GM19372 (cell line): ENCODE data around the gene INAFM2.

Experiments used
- ATAC-seq: cut with Tn5 transposase; IDR thresholded peaks from one replicate; pipeline ENCODE4 v1.9.1; 2021; ENCODE audit warnings: mild to moderate bottlenecking, low read depth, moderate library complexity; ENCODE audit not compliant: unreplicated experiment

The INAFM2 gene

DNA sequence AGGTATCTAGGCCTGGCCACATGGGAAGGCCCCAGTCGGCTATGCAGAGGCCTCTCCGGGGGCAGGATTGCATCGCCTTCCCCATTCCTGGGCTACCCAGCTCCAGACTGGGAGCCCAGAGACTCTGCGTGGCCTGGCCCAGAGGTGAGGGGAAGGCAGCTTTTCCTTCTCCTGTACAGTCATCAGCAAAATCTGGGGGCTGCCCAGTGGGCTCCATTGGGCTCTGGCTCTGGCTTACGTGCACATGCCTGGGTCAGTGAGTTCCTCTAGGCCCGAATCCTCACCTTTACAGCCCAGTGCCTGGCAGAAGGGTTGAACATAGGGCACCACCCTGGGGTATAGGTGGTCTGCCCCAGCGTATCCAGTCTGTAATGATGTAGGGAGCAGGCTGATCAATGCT, 36.7 kb upstream of the INAFM2 start:
- no peak for ATAC-seq

DNA sequence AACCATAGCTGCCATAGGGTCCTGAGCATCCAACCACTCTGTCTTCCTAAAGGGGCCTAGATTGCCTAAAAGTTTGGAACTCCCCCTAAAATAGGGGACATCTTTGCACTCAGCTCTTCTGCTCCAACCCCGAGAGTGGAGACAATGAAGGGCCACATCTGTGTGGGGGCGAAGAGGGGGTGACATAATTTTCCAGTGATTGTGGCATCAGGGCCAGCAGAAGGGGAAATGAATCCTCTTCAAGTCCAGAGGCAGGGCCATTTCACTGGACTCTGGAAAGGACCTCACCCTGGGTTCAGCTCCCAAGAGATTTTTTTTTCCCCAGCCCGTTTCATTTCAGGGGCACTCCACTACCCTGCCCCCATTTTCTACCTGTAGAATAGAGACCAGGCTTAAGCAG, 36.0 kb upstream of the INAFM2 start:
- ATAC-seq, result no peak

DNA sequence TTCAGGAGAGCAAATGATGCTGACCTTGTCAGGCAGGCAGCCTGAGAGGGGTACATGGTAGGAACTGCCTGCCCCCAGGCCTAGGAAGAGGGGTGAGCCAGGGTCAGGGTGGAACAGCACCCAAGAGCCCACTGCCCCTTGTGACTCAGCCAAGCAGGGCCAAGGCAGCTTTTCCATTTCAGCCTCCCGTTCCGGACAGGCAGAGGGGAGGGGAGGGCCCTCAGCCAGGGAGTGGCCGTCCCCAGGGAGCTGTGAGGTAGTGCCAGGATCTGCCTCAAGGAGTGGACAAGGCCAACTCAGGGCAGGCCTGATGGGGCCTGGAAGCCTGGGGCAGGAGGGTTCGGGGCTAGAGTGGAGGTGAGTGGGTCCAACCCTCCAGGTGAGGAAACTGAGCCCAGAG, 35.5 kb upstream of the INAFM2 start:
- ATAC-seq, result no peak

DNA sequence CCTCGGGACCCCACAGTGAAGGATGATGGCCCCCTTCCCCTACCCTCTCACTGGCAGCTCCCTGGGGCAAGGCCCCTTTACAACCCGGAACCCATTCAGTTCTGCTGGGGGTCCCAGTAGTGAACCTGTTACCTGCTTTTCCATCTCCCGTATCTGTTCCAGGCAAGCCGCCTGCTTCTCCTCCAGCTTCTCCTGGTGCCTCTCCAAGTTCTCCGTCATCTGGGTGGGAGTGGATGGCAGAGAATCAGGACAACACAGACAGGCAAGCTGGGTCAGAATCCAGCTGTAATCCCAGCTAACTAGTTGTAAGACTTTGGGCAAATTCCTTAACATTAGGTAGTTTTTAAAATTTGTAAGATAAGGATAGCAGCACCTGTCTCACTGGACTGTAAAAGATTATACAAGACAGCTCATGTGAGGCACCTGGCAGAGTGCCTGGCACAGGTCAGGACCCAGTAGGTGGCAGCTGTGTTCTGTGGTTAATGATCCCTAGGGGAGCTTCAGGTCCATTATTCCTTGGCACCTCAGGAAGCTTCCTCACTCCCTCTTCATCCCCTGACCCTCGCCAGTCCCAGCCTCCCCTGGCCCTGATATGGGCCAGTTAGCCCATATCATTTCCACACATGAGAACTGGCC, 34.2 kb upstream of the INAFM2 start:
- ATAC-seq, result no peak

DNA sequence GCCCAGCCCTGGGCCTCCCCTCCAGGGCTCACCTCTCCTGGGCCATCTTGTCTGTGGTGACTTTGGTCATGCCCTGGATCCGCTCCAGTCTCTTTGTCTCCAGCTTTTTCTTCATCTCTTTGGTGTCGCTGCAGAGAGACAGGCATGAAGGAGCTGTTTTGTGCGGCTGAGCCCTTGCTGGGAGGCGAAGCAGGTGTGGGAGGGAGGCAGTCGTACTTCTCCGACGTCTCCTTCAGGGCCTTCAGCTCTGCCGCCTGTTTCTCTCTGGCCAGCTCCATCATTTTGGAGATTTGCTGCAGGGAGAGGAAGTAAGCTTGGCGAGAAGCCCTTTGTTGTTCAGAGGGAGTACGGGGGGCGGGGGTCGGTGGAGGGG, 33.0 kb upstream of the INAFM2 start:
- ATAC-seq, result no peak

DNA sequence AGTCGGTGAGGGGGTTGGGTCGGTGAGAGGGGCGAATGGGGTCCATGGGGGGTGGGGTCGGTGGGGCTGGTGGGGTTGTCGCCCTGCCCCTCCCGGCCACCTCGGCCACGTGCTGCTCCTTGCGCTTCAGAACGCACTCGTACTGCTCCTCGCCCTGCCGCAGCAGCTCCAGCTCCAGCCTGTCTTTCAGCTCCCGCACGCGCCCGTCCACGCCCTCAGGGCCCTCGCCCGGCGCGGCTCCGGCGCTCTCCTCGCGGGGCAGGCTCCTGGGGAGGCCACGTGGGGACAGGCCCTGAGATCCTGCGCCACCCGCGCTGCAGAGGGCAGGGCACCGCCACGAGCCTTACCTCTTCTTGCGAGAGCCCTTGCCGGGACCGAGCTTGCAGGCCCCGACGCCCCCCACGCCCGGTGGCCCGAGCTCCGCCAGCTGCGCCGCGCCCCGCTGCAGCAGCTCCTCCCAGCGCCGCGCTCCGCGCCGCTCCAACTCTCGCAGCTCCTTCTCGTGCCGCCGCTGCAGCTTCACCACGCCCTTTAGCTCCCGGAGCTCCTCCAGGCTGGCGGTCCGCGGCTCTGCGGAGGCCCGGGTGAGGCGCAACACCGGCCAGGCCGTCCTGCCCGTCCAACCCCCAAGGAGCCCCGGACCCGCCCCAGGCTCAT, 32.4 kb upstream of the INAFM2 start:
- ATAC-seq, result no peak

DNA sequence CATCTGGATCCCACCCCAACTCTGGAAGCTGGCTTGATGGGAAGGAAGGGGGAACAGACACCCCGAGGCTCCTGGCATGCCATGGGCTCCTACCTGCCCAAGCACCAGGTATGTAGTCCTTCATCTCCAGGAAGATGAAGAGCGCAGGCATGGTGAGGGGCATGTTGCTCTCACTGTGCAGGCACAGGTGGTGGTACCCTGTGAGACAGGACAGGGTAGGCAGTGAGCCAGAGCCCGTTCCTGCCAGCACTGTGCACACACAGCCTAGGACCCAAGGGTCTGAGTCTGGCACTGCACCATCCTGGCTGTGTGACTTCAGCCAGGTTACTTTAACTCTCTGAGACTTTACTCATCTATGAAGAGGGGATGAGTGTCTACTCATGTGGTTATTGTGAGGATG, 31.2 kb upstream of the INAFM2 start:
- no peak for ATAC-seq

DNA sequence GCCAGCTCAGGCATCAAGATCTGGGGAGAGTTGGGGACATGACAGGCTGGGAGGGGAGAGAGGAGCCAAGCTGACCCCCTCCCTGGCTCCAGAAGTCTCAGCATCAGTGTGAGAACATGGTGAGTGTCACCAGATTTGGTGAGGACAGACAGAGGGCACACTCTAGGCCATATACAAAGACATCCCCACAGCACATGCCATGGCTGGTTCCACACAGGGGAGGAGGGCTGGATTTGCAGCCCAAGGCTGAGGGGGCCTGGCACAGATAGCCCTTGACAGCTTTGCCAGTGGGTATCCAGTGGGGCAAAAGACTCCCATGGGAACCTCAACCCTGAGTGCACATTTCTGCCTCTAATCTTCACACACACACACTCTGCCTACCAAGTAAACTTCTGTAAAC, 30.5 kb upstream of the INAFM2 start:
- ATAC-seq, result no peak

DNA sequence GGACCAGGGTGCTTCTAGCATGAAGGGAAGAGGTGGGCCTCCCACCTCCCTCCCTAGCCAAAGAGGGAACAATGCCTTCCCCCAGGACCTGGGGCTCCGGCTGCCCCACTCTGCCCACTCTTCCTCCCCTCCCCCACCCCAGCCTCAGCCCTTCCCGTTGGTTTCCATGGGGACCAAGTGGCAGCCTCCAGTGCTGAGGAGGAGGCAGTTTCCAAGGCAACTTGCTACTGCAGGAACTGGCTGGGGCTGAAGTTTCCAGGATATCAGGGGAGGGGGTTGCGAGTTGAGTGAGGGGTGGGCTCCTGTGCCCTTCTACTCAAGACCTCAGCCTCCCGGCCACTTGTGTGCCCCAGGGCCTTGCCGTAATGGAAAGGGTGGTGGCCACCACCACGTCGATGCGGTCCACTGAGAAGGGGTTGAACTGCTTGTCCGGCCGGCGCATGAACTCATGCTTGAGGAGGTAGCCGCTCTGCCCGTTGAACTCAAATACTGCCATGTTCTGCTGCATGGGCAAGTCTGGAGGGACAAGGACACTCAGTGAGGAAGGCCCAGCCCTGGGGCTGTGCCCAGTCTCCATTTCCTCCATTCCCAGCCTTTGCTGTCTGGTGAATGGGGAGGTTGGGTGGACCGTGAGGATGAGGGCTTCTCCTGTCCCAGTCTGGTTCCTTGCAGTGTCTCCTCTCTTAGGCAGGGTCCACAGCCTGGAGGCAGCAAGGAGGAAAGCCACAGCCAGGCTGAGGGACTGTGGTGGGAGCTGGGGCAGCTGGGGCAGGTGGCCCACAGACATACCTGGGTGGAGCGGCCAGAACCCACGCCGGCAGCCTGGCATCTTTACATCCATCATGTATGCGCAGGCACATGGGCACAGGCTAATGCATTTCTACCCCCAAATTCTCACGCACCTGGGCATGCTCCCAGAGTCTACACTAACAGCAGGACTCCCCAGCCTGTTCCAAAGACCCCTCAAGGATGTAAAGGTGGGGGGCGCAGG, 29.3 kb upstream of the INAFM2 start:
- no peak for ATAC-seq

DNA sequence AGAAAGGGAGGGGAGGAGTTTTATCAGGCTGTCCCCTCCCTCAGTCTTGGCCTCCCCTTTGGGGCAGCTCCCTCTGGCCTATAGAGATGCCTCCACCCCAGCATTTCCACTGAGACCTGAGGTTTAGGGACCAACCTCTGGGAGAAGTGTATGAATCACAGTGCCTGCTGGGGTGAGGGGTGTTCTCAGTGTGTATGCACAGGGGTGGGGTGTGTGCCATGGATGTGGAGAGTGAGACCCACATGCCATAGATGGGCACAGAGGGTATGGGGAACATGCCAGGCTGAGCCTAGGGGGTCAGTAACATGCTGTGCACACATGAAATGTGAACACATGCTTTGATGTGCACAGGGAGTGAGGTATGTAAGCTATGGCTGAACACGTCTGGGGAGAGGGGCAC, 28.2 kb upstream of the INAFM2 start:
- no peak for ATAC-seq

DNA sequence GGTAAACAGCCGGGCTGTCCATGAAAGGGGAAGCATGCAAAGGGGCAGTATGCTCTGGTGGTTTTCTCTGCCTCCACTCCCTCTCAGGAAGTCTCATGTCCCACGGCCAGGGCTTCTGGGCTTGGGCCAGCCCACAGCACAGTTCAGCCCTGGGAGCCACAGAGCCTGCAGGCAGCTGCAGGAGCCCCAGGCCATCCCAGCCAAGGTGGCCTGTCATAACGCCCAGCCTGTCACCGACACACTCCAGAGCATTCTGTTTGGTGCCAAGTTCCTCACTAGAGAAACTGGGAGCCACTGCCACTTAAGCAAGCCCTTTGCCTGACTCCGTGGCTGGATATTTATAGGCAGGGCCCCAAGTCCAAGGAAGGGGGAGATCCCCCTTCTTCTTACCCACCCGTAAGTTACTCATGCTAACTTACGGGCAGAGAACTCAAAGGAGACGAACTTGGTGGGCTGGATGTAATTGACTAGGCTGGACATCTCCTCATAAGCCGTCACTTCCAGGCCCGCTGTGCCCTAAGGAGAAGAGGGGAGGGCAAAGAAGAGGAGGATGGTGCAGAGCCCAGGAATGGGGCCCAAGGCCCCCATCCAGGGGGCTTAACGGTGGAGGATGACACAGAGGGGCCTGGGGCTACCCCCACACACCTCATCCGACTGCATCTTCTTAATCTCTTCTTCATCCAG, 27.5 kb upstream of the INAFM2 start:
- ATAC-seq, result no peak

DNA sequence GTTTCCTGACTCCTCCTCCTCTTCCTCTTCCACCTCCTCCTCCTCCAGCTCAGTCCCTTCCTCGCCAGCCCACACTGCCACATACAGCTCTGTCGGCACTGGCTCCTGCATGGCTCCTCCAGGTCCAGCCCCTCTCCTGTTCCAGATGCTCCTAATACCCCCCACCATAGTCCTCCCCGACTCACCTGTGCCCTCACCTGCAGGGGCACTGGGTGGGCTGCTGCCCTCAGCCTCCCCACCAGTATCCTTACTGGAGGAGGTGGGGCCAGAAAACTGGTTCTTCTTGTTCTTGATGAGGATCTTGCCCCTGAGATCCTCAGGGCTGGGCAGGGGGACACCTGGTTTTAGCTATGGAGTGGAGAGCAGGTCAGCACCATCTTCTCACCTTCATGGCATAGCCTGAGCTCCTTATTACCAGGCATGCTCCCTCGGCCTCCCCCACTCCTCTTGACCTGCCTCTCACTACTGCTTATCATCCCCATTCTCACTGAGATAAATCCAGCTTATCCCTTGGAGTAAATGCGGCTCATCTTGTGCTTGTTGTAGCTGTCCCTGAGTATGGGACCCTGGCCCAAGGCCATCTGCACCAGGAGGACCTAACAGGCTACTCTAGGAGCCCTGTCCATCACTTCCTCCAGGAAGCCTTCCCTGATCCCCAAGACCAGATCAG, 26.8 kb upstream of the INAFM2 start:
- no peak for ATAC-seq

DNA sequence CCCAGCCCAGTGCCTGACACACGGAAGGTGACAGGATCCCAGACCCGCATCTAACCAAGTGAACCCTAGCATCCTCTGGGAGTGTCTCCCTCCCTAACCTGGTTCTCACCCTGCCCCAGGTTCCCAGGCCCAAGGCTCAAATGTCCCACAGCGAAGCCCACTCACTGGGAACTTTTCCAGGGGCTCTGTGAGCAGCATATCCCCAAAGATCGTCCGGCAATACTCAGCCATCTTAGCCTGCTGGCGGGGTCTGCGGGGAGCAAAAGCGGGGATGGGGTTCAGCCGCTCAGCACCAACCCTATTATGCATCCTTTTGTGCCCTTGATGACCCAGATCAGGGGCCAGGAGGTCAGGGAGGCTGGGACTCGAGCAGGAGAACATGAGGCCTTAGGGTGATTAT, 26.1 kb upstream of the INAFM2 start:
- ATAC-seq, result no peak

DNA sequence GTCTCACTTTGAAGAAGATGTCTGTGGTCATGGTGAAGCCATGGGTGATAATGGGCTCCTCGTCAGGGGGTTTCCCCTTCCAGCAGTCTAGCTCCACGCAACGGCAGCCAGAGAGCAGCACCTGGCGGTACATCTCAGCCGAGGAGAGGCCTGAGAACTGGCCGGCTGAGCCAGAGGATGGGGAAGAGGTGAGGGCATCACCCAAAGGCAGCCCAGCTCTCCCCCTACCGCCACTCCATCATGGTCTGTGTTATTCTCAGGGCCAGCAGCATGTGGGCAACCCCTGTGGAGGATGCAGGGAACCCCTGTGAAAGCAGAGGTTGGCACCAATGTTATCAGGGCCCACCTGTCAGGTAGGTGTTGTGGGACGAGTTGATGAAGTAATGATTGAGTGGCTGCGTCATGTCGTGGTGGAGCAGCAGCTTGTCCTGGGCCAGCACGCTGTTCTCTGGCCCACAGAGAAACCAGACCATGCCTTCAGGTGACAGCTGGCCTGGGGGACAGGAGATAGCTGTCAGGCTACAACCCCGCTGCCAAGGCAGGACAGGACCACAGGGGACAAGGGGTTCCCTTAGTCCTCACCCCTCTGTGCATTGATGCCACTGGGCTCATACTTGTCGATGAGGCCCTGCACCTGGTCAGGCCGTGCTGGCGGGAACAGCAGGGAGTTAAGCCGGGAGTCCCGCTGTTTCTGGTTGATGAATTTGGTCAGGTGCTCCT, 25.1 kb upstream of the INAFM2 start:
- no peak for ATAC-seq

DNA sequence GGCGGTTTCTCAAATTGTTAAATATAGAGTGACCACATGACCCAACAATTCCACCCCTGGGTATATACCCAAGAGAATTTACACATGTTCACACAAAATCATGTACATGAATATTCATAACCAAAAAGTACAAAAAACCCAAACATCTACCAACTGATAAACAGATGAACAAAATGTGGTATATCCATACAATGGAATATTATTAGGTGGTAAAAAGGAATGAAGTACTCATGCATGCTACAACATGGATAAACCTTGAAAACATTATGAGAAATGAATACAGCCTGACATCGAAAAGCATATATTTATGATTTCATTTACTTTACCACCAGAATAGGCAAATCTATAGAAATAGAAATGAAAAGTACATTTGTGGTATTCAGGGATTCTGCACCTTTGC, 23.1 kb upstream of the INAFM2 start:
- no peak for ATAC-seq

DNA sequence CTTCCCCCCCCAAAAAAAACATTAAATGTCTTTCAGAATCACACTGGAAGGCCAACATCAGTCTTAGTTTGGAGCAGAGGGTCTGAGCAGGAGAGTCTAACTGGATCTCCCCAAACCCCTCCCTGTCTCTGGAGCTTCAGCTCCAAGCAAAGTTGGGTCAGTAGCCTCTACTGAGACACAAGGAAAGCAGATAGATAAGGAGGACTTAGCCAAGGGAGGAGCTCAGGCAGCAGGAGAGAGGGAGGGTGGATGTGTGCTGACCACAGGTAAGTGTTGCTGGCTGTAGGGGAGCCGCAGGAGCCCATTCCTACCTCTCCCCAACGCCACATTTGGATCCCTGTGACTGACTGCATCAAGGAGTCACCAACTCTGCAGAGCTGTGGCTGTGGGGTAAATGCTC, 22.7 kb upstream of the INAFM2 start:
- ATAC-seq, result no peak

DNA sequence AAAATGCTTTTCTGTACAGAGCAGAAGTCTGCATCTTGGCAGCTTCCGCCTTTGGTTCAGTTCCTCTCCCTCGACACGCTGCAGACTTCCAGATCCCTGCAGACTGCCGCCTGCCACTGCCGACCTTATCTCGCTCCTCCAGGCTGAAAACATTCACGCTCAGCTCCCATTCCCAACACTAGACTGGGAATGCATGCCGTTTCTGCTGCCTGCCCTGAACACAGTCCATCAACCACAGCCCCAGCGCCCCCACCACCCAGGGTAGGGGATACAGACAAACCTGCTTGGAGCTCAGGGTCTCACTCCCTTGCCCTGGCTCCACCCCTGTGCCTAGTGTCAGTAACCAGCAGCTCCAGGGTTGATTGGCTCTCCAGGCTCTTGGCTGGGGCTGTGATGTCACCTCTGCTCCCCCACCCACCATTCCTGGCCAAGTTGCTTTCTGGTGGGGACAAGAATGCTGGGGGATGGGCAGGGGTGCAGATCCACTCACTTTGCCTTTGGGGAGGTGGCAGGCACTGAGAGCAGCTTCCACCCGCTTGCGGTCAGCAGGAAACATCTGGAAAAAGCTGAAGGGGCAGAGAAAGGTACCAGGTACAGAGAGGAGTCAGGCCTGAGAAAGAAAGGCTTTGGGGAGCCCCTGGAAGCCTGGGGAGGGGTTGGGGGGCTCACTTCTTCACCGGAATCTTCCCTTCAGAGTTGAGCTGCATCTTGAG, 21.9 kb upstream of the INAFM2 start:
- ATAC-seq, result no peak

DNA sequence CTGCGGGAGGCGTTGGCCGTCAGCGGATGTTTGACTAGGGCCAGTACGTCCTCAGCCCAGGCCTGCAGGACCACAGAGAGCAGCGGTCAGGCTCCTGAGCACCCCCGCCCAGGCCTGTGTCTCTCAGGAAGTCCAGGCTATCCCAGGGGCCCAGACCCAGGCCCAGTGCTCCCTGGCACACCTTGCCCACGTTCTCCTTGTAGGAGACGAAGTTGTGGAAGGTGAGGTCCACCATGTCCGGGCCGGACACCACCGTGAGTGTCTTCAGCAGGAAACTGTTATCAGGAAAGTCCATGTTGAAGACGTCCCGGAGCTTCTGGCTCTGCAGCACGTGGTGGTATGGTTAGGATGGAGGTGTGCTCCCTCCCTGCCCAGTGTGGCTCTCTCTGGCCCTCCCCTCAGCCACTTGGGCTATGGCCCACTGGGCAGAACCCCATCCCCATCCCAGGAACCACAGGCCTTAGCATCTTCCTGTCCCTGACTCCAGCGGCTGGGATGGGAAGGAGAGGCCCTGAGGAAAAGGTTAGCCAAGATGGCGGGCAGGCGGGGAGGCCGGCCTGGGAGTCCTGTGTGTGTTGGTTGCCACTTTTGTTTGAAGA, 21.1 kb upstream of the INAFM2 start:
- ATAC-seq, result no peak

DNA sequence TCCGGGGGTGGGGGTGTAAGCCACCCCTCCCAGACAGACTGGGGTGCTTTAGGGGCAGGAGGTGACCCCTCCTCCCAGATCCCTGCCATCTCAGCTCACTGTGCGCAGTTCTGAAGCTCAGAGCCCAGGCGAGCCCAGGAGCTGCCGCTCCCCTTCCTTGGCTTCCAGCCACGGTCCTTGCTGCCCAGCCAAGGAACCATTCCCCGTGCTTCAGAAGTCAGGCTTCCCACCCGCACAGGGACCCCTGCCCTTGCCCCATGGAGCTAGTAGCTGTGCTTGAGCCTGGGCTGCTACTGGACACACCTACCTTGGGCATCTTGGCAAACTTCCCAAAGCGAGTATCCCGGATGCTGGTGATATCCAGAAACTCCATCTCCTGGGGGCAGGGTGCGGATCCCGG, 20.5 kb upstream of the INAFM2 start:
- ATAC-seq, result no peak
